Skin epidermis (tissue), 12 donors: Measurements from ENCODE around the gene OPA3.
"Not testable (repeated sequence)": the region's sequence is repeated elsewhere in the genome, so short reads cannot be mapped to it uniquely, and the experiment has no call there.

Source experiments
- H3K27ac ChIP-seq, 21 experiments: fragments of 200-600 bp; sonication (generic) in 11 of 21; one replicate each; pipeline ENCODE4 v1.5.0; 2020; ENCODE audit warnings: mild to moderate bottlenecking in 3 of 21, inconsistent platforms in 2 of 21, moderate library complexity in 2 of 21
- H3K4me3 ChIP-seq, 7 experiments: fragments of 200-600 bp; sonication (generic) in 2 of 7; one replicate each; pipeline ENCODE4 v1.5.0; 2020; ENCODE audit warnings: inconsistent platforms in 2 of 7, mild to moderate bottlenecking in 2 of 7, moderate library complexity in 1 of 7

Gene OPA3

DNA sequence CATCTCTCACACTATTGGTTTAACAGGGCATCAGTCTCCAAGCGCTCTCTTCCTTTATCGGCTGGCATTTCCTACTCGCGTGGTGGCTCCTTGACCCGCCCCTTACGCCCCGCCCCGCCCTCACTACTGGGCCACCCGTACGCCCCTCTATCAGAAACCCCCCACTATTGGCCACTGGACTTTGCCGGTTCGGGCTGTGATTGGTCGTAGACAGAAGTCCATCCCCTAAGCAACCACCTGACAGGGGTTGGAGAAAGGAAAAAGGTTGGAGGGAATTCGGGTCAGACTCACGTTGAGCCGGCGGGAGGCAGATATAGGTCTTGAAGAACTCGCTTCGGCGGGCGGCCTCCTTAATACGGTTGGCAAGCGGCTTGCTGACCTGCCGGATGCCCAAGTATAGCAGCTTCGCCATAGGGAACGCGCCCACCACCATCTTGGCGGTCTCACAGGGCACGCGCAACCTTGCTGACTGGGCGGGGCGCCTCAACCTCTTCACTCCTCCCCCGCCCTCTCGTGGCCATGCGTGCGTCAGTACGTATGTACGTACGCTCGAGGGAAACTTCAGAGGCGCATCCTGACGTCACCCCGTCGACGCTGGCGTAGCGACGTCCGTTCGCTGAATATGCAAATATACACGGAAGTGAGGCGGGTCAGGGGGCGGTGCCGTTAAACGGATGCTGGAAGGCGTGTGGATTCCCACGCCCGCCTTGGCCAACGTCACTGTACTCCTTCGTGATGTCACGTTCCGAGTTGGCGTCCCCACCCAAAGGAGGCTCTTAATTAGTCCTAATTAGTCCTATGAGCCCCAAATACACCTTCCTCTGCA, at the start of gene OPA3:
OPA3 (minus strand) TSS at position 471 of the 826 bp plus-strand sequence; CDS start at position 433, 38 bp downstream.
- Histone ChIP-seq H3K27ac (peak within 1 kb of the TSS; percentile 76 to 98 (median 94)), H3K4me3 (peak within 1 kb of the TSS; percentile 52 to 74 (median 61))

DNA sequence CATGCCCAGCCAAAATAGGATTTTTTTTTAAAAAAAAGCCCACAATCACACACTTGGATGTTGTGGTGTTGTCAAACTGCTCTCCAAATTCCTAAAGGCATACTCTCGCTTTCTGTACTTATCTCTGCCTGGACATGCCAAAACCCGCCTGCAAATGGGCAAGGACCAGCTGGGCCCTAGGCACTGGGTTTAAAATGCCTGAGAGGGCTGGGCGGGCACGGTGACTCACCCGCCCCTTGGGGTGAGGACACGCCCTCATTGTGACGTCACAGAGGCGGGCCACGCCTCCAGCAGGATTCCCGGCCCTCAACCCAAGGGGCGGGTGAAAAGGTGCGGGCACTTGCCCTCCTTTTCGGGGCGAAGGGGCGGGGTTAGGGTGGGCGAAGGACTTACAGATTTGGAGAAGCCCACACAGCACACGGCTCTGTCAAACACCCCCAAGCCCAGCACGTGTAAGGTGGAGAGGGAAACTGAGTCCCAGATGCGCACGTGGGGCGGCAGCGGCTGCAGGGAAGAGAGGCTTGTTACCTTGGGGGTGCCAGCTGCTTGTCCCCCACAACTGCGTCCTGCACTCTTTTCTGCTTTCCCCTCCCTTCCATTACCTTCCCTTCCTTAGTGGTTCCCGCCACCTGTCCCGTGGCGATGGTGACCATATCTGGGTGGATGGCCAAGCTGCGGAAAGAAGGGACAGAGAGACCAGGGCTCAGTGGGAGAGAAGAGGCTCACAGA, 48.0 kb upstream of the OPA3 start:
- Histone ChIP-seq H3K4me3 (no peak overlapping the region), H3K27ac (peak overlapping the region in 14 of 21 experiments; percentile 7 to 71 (median 28))

DNA sequence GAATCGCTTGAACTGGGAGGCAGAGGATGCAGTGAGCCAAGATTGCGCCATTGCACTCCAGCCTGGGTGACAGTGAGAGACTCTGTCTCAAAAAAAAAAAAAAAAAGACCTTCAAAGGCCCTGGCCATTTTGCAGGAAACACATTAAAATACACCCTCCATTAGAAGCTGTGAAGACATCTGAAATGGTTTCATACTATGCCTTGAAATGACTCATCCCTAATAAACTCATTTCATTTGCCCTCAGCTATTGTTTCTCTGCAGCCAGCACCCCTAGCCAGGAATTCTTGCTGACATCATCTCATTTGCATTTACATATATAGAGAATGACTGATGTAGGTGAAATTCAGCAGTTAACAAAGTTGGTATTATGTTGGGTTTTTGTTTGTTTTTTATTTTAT, 45.9 kb upstream of the OPA3 start:
- Histone ChIP-seq H3K27ac (peak overlapping the region in 5 of 21 experiments; percentile 3 to 54 (median 38)), H3K4me3 (no peak overlapping the region)

DNA sequence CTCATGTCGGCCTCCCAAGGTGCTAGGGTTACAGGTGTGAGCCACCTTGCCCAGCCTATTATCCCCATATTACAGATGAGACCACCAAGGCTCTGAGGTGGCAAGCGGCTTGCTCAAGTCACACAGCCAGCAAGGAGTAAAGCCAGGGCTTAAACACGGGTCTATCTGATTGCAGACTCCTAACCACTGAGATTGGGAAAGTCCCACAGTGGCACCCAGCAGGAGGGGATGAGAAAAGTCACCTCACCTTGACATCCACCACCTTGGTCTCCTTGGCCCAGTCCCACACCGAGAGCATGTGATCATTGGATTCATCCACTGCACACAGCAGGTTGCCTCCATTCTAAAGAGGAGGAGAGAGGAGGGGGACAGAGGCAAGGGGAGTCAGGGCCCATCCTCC, 45.1 kb upstream of the OPA3 start:
- H3K27ac ChIP-seq: peak overlapping the region in 3 of 21 experiments; percentile 1 to 54 (median 38)
- no peak overlapping the region for H3K4me3 ChIP-seq

DNA sequence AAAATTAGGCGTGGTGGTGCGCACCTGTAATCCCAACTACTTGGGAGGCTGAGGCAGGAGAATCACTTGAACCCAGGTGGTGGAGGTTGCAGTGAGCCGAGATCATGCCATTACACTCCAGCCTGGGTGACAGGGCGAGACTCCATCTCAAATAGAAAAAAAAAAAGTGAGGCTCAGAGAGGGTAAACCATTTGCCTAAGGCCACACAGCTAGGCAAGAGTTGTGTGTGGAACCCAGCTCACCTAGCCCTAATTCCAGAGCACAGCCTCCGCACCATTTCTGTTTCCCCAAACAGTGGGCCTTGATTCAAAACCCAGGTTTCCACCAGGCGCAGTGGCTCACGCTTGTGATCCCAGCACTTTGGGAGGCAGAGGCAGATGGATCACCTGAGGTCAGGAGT, 43.6 kb upstream of the OPA3 start:
- not testable (repeated sequence) for H3K27ac ChIP-seq, H3K4me3 ChIP-seq

DNA sequence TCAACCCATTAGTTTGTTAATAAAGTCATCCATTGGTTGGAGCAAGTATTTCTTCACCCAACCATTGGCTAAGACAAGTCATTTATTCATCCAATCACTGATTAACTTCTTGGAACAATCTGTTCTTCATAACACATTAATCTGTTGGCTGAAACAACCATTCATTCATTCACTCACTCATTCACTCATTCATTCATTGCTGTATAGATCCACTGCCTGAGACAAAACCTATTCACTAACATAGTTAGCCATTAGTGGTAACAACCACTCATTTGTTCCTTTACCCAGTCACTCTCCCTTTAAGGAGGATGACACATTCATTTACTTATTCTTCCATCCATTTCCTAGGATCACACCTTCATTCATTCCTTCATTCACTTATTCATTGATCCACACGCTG, 39.4 kb upstream of the OPA3 start:
- H3K4me3 ChIP-seq: no peak overlapping the region
- no peak overlapping the region for H3K27ac ChIP-seq

DNA sequence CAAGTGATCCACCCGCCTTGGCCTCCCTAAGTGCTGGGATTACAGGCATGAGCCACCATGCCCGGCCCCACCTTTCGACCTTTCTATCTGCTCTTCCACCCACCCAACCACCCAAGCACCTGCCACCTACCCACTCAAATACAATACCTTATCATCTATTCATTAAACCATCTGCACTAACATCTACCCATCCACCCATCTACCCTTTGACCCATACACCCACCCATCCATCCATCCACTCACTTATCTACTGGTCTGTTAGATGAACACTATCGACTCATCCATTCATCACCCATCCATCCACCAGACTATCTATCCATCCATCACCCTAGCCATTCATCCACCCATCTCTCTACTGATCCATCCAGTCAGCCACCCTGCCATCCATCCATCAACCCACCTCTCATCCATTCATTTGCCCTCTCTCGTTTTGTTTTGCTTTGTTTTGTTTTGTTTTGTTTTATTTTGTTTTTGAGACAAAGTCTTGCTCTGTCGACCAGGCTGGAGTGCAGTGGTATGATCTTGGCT, 37.4 kb upstream of the OPA3 start:
- Histone ChIP-seq H3K27ac (no peak overlapping the region), H3K4me3 (no peak overlapping the region)

DNA sequence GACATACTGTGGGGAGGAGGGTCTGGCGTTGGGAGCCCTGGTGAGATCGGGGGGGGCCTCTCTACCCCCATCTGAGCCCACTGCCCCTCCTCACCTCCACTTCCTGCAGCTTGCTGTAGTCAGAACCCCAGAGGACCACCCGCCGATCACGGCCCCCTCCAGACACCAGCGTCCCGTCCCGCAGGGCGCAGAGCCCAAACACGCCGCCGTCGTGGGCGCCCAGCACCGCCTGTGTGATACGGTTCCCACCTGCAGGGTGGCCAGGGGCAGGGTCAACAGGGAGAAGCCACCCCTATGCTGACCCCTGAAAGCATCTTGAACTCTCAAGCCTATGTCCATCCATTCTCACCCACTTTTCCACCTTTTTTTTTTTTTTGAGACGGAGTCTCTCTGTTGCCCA, 36.8 kb upstream of the OPA3 start:
- Histone ChIP-seq H3K4me3 (no peak overlapping the region), H3K27ac (no peak overlapping the region)

DNA sequence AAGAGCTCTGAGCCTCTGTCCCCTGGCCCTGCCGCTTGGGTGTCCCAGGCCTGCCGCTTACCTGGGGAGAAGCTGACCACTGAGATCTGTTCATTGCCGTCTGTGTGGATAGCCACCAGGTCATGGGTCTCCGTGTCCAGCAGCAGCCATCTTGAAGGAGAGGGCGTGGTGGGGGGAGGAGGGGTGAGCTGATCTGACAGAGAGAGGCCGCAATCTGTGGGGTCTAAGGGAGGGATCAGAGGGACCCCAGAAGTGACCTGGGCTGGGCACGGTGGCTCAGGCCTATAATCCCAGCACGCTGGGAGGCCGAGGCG, 32.1 kb upstream of the OPA3 start:
- Histone ChIP-seq H3K4me3 (no peak overlapping the region), H3K27ac (no peak overlapping the region)

DNA sequence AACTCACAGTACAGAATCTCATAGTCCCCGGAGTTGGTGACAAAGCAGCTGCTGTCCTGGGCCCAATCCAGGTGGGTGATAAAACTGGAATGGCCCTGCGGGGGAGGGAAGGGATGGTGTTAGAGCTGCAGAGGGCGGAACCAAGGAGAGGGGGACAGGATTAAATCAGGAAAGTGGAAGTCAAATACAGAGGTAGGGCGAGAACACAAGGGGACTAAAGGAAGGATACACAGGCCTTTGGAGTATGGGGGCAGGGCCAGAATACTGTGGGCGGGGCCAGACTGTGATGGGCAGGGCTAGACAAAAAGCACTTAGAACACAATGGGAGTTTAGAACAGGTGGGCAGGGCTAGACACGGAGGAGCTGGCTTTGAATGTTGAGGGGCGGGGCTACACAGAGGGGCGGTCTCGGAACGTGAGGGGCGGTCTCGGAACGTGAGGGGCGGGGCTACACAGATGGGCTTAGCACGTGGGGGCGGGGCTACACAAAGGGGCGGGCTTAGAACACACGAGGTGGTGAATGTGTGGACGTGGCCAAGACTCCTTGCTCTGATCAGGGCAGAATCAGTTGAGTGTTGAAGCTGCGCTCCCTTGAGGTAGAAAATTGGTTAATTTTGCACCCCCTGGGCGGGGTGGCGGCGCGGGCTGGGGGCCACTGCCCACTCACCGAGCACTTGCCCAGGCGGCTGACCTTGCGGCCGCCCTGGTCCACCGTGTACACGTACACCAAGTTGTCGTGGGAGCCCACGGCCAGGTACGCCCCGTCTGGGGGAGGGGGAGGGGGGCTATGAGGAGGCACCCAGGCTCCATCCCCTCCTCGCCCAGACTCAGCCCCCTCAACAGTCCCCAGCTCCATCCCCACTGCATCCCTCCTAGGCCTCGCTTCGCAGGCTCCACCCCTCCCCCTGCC, 31.4 kb upstream of the OPA3 start:
- Histone ChIP-seq H3K4me3 (no peak overlapping the region), H3K27ac (peak overlapping the region in 5 of 21 experiments; percentile 29 to 55 (median 39))

DNA sequence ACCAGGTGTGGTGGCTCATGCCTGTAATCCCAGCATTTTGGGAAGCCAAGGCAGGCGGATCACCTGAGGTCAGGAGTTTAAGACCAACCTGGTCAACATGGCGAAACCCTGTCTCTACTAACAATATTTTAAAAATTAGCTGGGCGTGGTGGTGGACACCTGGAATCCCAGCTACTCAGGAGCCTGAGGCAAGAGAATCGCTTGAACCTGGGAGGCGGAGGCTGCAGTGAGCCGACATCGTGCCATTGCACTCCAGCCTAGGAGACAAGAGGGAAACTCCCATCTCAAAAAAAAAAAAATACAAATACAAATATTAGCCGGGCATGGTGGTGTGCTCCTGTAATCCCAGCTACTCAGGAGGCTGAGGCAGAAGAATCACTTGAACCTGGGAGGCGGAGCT, 30.5 kb upstream of the OPA3 start:
- peak overlapping the region in 18 of 21 experiments; percentile 16 to 85 (median 64) for H3K27ac ChIP-seq
- H3K4me3 ChIP-seq: not testable (repeated sequence)

DNA sequence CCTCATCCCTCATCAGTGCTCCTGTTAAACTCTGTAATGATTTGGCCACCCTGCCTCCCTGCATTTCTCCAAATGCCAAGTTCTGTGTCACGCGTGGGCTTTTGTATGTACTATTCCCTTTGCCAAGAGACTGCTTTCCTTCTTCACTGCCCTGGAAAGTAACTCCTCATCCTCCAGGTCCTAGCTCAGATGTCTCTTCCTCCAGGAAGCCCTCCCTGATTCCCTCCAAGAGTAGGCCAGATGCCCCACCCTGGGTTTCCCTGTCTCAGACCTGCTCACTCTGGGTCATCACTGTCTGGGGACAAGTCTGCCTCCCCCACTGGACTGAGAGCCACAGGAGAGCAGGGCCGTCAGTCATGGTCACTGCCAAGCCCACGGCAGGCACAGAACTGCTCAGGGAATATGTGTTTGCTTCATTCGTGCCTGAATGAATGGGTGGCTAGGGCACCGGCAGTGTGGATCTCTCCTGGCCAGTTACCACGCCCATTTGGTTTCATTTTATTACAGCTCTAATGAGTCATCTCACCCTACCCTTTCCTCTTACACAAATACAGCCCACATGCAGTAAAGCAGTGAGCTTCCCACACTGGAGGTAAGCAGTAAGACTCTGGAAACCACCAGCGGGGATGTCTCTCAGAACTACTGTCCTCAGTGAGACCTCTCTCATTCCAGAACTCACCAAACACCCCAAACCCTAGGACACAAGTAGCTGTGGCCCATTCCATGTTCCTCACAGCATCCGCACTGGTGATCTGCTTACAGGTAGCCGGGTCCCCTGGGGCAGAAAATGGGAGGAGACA, 29.5 kb upstream of the OPA3 start:
- no peak overlapping the region for H3K4me3 ChIP-seq

DNA sequence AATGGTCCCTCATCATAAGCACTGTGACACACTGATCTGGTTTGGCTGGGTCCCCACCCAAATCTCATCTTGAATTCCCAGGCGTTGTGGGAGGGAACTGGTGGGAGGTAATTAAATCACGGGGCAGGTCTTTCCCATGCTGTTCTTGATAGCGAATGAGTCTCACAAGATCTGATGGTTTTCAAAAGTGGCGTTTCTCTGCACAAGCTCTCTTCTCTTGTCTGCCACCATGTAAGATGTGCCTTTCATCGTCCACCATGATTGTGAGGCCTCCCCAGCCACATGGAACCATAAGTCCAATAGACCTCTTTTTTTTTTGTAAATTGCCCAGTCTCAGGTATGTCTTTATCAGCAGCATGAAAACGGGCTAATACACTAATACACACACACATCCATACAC, 24.3 kb upstream of the OPA3 start:
- Histone ChIP-seq H3K4me3 (no peak overlapping the region), H3K27ac (no peak overlapping the region)

More for the DNA sequence above, 29.5 kb upstream of the OPA3 start:
- H3K27ac ChIP-seq: peak overlapping the region in 20 of 21 experiments; percentile 16 to 85 (median 62)

DNA sequence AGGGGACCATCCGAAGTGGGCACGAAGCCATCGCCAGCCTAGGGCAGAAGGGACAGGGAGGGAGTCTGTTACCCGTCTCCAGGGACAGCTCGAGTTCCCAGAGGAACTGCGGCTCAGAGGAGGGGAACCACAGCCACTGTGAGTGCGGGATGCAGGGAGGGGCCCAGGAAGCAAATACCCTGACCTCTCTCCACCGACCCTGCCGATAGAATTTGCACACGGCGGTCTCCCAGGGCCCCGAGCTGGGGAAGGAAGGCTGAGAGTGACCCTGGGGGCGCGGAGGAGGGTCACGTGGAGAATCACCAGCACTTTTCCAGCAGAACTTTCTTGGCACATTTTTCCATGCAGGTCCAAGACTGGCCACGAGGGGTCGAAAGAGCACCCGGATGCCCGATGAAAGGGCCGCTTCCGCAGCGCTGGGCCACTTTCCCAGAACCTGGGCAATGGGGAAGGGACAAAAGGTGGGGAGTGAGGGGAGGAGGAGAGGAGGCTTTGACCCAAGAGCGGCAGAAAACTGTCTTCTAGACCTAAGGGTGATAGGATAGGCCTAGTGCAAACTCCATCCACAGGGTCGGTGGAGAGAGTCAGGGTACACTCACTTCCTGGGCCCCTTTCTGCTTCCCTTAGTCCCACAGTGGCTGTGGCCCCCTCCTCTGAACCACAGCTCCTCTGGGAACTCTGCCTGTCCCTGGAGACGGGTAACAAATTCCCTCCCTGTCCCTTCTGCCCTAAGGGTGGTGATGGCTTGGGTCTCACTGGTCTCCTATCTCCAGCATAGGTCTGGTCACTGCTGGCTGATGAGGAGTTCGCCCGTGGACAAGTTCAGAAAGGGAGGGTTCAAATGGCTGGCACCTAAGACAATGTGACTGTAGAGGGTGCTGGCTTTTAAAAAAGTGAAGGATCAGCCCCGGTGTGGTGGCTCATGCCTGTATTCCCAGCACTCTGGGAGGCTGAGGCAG, 22.7 kb upstream of the OPA3 start:
- peak overlapping the region in 11 of 21 experiments; percentile 16 to 73 (median 46) for H3K27ac ChIP-seq

DNA sequence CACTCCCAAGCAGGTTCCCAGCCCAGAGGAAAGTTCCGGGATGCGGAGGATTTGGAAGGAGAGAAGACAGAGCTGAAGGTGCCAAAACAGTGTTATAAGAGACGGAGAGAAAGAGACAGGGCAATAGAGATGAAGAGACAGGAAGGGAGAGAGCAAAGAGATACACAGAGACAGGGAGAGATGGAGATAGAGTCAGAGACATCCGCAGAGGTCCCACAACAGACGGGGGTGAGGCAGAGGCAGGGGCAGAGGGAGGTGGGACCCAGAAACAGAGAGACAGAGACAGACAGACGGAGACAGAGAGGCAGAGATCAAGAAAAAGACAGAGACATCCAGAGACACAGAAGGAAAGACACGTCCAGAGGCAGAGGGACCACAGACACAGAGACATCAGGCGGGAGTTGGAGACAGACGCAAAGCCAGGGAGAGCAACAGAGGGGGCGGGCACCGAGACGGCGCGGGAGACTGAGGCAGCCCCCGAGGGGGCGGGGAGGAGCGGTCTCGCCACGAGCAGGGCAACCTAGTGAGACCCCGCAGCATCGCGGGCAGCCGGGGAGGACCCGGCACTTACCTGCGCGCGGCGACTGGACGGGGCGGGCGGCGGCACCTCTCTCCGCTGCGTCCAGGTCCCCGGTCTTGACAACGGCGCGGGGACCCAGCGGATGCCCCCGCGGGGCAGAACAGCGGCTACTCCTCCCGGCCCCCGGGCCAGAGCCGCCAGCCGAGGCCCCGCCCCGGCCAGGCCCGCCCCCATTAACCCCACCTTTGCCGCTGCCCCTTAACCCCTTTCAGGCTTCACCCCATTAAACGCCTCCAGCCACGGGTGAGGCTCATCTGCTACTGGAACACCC, 17.1 kb upstream of the OPA3 start, which contains the start of gene GPR4:
GPR4 (minus strand) TSS at position 689 of the 851 bp plus-strand sequence. CDS start 10,346 bp downstream, outside the sequence.
- peak within 1 kb of the TSS in 7 of 21 experiments; percentile 11 to 52 (median 35) for H3K27ac ChIP-seq
- peak within 1 kb of the TSS; percentile 5 to 35 (median 22) for H3K4me3 ChIP-seq

More for the DNA sequence above, 22.7 kb upstream of the OPA3 start:
- no peak overlapping the region for H3K4me3 ChIP-seq

DNA sequence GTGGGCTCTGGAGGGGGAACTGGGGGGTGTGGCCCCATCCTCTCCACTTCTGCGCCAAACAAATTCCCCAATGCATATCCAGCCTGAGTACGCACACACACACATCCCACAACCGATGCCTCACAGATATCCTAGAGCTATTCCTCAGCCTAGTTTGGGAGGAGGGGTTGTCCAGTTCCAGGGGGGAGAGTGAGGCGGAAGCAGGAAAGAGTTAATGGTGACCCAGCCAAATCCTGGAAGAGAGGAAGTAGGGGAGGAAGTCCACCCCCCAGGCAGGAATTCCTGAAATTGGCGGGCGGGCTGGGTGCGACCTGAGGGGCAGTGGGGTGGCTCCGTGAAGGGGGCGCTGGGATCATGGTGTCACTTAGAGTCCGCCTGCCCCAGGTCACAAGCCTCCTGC, 16.5 kb upstream of the OPA3 start:
- H3K27ac ChIP-seq: peak overlapping the region in 5 of 21 experiments; percentile 17 to 52 (median 40)
- peak overlapping the region; percentile 5 to 35 (median 22) for H3K4me3 ChIP-seq
